ENCODE measurements around the gene CTSH.

Gene CTSH

DNA sequence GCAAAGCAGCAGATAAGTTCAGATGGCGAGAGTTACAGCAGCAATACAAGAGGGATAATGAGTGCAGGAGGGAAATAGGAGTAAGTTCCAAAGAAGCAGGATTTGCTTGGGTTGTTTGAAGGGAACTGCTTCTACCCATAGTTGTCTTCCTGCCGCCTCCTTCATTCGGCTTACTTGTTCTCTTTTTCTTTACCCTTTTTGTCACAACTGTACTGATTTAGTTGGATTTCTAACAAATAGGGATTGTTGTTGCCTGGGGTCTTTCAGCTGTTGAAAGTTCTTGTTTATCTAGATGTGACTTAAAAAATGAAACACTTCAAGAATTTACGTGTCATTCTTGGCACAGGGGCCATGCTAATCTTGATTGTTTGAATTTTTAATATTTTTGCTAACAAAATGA lies 46.3 kb downstream of the CTSH start:
- TF ChIP-seq, protein P1, sequence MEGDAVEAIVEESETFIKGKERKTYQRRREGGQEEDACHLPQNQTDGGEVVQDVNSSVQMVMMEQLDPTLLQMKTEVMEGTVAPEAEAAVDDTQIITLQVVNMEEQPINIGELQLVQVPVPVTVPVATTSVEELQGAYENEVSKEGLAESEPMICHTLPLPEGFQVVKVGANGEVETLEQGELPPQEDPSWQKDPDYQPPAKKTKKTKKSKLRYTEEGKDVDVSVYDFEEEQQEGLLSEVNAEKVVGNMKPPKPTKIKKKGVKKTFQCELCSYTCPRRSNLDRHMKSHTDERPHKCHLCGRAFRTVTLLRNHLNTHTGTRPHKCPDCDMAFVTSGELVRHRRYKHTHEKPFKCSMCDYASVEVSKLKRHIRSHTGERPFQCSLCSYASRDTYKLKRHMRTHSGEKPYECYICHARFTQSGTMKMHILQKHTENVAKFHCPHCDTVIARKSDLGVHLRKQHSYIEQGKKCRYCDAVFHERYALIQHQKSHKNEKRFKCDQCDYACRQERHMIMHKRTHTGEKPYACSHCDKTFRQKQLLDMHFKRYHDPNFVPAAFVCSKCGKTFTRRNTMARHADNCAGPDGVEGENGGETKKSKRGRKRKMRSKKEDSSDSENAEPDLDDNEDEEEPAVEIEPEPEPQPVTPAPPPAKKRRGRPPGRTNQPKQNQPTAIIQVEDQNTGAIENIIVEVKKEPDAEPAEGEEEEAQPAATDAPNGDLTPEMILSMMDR (IDR thresholded peaks at IDR 0.05; ENCODE audit: low read depth, low read length, missing control alignments), result no peak
- Histone ChIP-seq H3K27ac (no peak overlapping the region), H3K4me3 (ENCODE audit: low read depth, low read length) (no peak overlapping the region), H3K36me3 (replicated peaks) (peaks cover 90% of the 10 kb centered on the region), H3K27me3 (replicated peaks) (no peaks in the 10 kb centered on the region)
- no peak for DNase-seq
- in situ Hi-C loops (cut with HindIII; ENCODE audit: low pct_ligation_motif_present, low sequenced_read_pairs), result no loop called here

DNA sequence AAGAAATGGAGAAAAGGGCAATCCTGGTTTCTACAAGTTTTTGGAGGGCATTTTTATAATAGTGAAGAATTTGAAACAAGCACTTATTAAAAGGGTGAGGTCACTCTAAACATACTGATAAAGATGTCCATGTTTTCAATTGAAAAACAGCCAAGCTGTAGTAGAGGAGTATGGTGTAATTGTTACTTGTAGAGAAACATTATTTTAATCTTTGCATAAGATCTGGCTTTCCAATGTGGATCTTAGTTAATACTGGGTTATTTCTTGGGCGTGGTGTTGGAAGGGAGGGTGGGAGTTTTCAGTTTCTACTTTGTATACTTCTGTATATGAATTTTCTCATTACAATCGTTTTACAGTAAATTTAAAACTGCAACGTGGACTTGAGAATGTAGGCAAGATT lies 49.4 kb downstream of the CTSH start:
- H3K27ac ChIP-seq, result no peak overlapping the region
- in situ Hi-C loops (cut with HindIII; ENCODE audit: low pct_ligation_motif_present, low sequenced_read_pairs), result no loop called here
- H3K36me3 ChIP-seq (replicated peaks), result peaks cover 93% of the 10 kb centered on the region
- no peak overlapping the region for H3K4me3 ChIP-seq (ENCODE audit: low read depth, low read length)
- DNase-seq, result no peak
- H3K27me3 ChIP-seq (replicated peaks), result no peaks in the 10 kb centered on the region
- TF ChIP-seq, protein P1 (IDR thresholded peaks at IDR 0.05; ENCODE audit: low read depth, low read length, missing control alignments), result no peak

DNA sequence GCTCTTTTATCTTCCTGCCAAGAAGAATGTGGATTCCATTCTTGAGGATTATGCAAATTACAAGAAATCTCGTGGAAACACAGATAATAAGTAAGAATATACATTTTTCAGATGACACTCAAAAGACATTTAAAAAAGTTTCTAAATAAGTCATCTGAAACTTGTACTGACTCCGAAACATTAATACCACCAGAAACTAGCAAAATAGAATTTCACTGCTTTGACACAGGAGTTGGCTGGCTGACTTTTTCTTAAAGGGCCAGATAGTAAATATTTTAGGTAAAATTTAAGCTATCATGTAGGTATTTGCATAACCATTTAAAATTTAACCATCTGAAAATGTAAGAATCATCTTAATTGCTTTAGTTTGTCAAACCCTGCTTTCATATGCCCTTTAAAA lies 51.3 kb downstream of the CTSH start:
- H3K36me3 ChIP-seq (replicated peaks), result peaks cover 85% of the 10 kb centered on the region
- in situ Hi-C loops (cut with HindIII; ENCODE audit: low pct_ligation_motif_present, low sequenced_read_pairs), result no loop called here
- TF ChIP-seq, protein P1 (IDR thresholded peaks at IDR 0.05; ENCODE audit: low read depth, low read length, missing control alignments), result no peak

GRCh38 chr15:78889000-78889399 lies 55.8 kb downstream of the CTSH start:
- Histone ChIP-seq H3K27ac (no peak overlapping the region), H3K36me3 (replicated peaks) (peaks cover 82% of the 10 kb centered on the region), H3K27me3 (replicated peaks) (no peaks in the 10 kb centered on the region), H3K4me3 (ENCODE audit: low read depth, low read length) (no peak overlapping the region)
- TF ChIP-seq, protein P1 (IDR thresholded peaks at IDR 0.05; ENCODE audit: low read depth, low read length, missing control alignments), result no peak
- in situ Hi-C loops (cut with HindIII; ENCODE audit: low pct_ligation_motif_present, low sequenced_read_pairs), result no loop called here
- DNase-seq, result no peak

More for the DNA sequence above, 51.3 kb downstream of the CTSH start:
- DNase-seq, result no peak
- no peaks in the 10 kb centered on the region for H3K27me3 ChIP-seq (replicated peaks)
- H3K4me3 ChIP-seq (ENCODE audit: low read depth, low read length), result no peak overlapping the region
- no peak overlapping the region for H3K27ac ChIP-seq

- in situ Hi-C loops (cut with HindIII; ENCODE audit: low pct_ligation_motif_present, low sequenced_read_pairs), result no loop called here
These were observed 63.2 kb downstream of the CTSH start for GRCh38 chr15:78881681-78882080.

DNA sequence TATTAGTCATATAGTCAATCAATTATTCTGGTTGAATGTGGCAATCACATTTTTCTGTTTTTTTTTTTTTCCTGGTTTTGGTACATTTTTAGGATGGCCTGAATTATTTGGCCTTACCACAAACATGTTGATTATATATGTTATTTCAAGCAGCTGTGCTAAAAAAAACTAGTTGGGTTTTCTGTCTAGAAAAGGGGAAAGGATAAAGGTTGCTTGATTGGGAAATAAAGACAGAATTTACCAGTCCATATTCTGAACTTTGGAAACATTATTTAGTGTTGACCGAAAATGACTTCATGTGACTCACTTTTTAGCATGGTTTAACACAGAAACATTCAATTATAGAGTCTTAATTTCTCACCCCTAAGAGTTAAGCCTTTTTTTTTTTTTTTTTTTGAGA lies 64.0 kb downstream of the CTSH start:
- in situ Hi-C loops (cut with HindIII; ENCODE audit: low pct_ligation_motif_present, low sequenced_read_pairs), result no loop called here
- Histone ChIP-seq H3K36me3 (replicated peaks) (peaks cover 30% of the 10 kb centered on the region), H3K27me3 (replicated peaks) (no peaks in the 10 kb centered on the region), H3K4me3 (ENCODE audit: low read depth, low read length) (no peak overlapping the region), H3K27ac (no peak overlapping the region)
- DNase-seq, result no peak
- TF ChIP-seq, protein P1 (IDR thresholded peaks at IDR 0.05; ENCODE audit: low read depth, low read length, missing control alignments), result no peak

More at GRCh38 chr15:78881681-78882080, 63.2 kb downstream of the CTSH start:
- TF ChIP-seq, protein P1 (IDR thresholded peaks at IDR 0.05; ENCODE audit: low read depth, low read length, missing control alignments), result no peak
- H3K27ac ChIP-seq, result no peak overlapping the region
- no peak for DNase-seq
- no peaks in the 10 kb centered on the region for H3K27me3 ChIP-seq (replicated peaks)
- no peak overlapping the region for H3K4me3 ChIP-seq (ENCODE audit: low read depth, low read length)
- H3K36me3 ChIP-seq (replicated peaks), result peaks cover 39% of the 10 kb centered on the region
